GM10847 (cell line): ENCODE results near the gene TFEB.

Source experiments
- POLR2A ChIP-seq: IDR thresholded peaks from 2 replicates; pipeline ENCODE4 v1.6.1; 2011; ENCODE audit not compliant: insufficient read length; ENCODE audit errors: extremely low read depth

Gene TFEB

DNA sequence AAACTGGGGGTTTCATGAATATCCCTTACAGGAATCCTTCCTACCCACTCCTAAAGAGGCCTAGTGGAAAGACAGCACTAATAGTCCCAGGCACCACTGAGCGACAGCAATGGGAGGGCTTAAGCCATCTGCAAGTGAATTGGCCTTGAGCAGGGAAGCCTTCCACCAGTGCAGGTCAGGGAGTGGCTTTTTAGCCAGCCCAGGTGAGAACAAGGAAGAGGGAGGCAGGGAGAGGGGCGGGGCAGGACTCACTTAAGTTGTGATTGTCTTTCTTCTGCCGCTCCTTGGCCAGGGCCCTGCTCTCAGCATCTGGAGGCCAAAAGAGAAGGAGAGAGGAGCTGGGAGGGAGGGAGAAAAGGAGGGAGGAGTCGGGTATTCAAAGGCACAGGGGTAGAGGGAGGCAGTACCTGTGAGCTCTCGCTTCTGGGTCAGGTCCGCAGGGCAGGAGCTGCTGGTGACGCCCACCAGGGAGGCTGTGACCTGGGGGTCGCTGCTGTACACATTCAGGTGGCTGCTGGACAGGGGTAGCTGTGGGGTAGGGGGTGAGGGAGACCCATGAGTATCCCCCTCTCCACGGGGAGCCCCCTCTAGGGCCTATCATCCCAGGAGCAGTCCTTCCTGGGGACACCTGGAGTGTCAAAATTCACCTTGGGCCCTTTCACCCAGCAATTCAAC, 47.8 kb downstream of the TFEB start:
- TF ChIP-seq POLR2A: no peak

- TF ChIP-seq POLR2A: no peak
Observed at GRCh38 chr6:41685641-41686380, 49.6 kb downstream of the TFEB start.

DNA sequence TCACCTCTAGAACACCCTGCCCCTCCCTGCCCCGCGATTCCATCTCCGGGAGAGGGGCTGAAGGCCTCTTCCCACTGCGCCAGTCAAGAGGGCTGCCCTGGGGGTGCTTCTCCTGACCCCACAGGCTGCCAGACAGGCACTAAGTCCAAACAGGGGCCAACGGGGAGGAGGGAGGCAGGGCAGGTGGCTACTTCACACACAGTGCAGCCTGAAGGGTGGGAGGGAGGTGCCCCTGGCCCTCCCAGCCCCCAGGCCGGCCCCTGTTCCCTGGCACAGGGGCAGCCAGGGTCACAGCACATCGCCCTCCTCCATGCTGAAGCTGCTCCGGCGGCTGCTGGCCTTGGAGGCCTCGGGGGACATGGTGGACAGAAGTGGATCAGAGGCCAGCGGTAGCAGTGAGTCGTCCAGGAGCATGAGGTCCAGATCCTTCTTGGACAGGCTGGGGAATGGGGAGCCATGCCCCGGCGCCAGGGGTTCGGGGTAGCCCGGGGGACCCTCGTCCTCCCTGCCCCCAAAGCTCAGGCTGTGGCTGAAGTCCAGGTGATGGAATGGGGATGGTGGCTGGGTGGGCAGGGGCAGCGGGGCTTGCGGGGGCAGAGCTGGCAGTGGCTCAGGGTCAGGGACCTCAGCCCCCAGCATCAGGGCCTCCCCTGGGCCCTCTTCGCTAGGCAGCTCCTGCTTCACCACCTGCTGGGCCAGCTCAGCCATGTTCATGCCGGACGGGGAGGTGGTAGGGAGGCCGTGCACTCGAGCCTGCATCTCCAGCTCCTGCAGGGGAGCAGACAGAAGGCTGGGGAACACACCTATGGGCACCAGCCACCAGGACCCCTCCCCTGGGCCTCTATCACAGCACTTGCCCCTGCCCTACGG, 50.9 kb downstream of the TFEB start:
- no peak for TF ChIP-seq POLR2A

GRCh38 chr6:41683523-41684310, 51.7 kb downstream of the TFEB start:
- no peak for TF ChIP-seq POLR2A

- no peak for TF ChIP-seq POLR2A
Observed at GRCh38 chr6:41683273-41683522, 52.2 kb downstream of the TFEB start.

DNA sequence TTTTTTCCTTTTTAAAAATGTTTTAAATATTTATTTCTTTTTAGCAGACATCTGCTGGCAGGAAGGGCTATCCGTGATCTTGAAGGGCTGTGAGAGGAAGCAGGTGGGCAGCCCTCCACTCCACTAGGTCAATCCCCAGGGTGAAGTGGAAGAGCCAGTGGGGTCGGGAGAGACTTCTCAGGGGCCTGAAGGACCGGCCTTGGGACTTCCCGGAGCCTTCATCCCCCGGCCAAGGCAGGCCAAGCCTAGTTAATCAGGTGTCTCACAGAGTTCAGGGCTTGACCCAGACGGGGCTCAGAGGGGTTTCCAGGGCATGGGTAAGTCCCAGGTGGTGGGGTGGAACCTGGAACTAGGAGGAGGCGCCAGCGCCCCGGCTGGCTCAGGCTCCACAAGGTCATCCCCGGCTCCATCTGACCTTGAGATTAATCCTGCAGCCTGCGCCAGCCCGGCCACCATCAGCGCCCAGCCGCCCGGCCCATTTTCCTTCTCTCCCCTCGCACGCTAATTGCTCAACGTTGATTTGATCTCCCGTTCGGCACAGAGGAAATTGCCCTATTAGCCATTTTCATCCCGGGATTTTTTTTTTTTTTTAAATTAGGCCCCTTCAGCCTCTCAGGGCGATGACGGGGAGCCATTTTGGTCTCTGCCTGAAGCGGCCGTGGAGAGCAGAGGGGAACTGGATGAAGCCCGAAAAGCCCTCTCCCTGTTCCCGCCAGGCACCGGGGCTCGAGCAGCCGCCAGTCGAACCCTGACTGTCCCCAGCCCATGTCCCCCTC, 52.7 kb downstream of the TFEB start:
- no peak for TF ChIP-seq POLR2A

GRCh38 chr6:41682056-41682477, 53.3 kb downstream of the TFEB start:
- TF ChIP-seq POLR2A: no peak

GRCh38 chr6:41680182-41680965, 55.0 kb downstream of the TFEB start:
- no peak for TF ChIP-seq POLR2A

DNA sequence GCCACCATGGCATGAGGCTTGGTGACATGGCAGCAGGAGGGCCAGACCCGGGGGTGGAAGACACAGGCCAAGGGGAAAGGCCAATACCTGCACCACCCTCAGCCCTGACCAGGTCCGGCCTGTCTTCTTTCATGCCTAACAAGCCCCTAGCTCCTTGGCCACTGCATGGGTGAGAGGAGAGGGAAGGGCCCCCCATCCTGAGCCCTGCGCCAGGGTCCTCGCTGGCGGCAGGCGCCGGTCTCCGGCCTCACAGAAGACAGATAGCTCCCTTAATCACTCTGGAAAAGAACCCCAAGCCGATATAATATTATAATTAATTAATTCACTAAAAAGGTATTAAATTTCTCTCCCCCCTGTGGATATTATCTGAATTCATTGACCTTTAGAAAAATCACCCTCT, 55.7 kb downstream of the TFEB start:
- no peak for TF ChIP-seq POLR2A

DNA sequence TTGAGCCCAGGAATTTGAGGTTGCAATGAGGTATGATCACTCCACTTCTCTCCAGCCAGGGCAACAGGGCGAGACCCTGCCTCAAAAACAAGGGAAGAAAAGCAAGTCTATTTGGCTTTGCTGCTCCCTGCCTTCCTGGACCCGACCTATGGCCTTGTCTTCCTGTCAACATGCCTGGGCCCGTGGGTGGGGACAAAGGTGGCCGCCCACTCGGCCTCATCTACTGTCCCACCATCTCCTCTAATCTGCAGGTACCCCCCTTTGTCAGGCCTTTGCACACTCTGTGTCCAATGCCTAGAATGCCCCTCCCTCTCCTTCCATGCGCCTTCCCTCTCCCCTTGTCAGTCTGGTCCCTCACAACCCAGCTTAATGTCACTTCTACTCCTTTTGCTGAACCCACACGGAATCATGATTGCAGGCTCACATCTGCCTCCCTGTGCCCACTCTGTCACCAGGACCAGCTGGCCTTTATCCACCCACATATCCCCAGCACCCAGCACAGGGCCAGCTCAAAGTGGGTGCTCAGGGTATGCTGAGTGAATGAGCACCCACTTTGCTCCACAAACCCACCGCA, 56.8 kb downstream of the TFEB start:
- TF ChIP-seq POLR2A: no peak

DNA sequence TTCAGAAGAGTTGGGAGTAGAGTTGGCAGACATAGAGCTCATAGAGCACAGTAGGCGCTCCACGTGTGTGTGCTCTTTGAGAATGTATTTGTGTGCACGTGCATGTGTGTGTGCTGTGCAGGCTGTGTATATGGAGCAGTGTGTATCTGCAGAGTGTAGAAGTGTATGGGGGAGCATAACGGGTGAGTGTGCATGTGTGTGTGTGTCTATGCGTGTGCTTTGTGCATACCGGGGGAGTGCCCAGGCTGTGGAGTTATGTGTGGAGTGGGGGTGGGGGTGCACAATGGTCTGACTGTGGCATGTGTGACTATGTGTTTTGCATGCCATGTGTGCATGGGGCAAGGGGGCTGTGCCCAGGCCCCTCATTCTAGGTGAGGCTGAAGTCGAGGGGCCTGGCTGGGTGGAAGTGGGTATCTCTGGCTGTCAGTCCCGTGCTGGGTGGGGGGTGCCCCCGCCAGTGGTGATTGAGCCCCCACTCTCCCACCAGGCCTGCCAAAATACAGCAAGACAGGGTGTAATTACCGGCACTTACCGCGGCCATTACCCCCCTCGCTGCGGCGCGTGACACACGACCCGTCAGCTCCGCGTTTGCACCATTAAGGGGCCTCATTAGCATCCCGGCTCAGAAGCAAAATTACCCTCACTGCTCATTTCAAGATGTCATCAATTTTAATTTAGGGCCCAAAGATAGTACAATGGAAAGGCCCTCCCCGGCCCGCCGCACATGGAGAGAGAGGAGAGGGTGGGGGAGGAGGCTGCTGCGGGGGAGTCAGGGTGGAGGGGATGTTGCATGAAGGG, 58.1 kb downstream of the TFEB start:
- no peak for TF ChIP-seq POLR2A

GRCh38 chr6:41676431-41676830, 59.0 kb downstream of the TFEB start:
- TF ChIP-seq POLR2A: no peak

DNA sequence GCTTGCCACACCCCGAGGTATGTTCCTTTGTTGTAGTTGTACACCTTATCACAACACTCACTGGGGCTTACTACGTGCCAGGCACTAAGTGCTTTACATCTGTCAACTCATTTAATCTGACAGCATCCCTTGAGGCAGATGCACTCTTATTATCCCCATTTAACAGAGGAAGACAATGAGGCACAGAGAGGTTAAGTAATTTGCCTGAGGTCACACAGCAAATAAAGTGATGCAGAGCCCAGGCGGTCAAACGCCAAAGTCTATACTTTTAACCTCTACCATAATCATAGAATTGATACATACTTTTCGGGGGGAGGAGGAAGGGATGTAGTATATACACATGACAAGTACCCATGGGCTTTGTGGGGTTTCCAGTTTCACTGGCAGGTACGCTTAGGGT, 59.4 kb downstream of the TFEB start:
- TF ChIP-seq POLR2A: no peak

DNA sequence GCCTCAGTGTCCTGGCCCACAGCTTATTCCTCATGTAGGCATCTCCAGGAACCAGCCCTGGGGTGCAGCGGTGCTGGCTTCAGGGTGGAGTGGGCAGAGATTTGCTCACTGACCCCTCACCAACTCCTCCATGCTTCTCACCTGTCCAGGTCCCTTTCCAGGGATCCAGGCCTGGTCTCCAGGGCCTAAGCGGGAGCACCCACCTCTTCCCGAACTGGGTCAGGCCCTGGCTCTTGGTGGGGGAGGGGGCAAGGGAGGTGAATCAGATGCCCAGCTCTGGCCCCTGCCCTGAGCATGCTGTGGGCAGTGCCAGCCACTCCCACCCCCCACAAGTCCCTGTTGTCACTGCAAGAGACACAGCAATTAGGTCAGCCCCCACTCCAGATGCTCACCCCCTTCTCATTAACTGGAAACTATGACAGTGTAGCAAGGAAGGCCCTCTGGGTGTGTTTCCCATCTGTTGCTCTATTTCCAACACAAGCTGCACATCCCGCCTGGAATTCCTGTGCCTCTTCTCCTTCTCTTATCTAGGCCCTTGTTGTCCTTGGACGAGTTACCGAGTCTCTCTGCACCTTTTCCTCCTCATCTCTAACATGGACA, 60.1 kb downstream of the TFEB start:
- no peak for TF ChIP-seq POLR2A
